HTR-8/SVneo (cell line): ENCODE measurements around the gene PLXNA4.

ENCODE experiments used
- DNase-seq: peaks from one replicate; pipeline ENCODE4 v3.0.0; 2011; ENCODE audit warnings: low spot score, mixed read lengths; ENCODE audit not compliant: insufficient read length
- FAIRE-seq: peaks from 2 replicates; lab custom pipeline; 2011; peaks lifted over from hg19 to GRCh38; lab: Jason Lieb, UNC

PLXNA4 gene

GRCh38 chr7:132206594-132206993, 369.7 kb downstream of the PLXNA4 start:
- no peak for DNase-seq
- FAIRE-seq = no peak

DNA sequence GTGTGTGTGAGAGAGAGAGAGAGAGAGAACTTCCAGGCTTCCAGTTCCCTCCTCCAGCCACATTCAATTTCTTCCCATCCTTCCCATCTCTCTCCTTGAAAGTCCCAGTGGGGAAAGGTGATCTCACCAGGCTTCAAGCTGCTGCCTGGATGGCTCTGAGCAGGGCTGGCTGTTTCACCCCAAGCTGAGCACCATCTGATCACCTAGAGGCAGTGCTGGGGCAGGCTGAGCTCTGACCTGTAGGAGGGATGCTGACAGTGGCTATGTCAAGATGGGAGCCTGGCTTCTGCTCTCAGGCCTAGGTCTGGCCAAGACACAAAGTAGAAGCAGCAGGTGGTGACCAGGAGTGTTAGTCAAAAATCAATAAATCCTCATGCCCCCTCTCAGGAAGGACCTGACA, 370.8 kb downstream of the PLXNA4 start:
- FAIRE-seq (no peak), DNase-seq (no peak)

- FAIRE-seq (no peak), DNase-seq (no peak)
Measured at GRCh38 chr7:132203021-132203420, 373.2 kb downstream of the PLXNA4 start.

GRCh38 chr7:132202541-132202940, 373.7 kb downstream of the PLXNA4 start:
- DNase-seq (no peak), FAIRE-seq (no peak)

DNA sequence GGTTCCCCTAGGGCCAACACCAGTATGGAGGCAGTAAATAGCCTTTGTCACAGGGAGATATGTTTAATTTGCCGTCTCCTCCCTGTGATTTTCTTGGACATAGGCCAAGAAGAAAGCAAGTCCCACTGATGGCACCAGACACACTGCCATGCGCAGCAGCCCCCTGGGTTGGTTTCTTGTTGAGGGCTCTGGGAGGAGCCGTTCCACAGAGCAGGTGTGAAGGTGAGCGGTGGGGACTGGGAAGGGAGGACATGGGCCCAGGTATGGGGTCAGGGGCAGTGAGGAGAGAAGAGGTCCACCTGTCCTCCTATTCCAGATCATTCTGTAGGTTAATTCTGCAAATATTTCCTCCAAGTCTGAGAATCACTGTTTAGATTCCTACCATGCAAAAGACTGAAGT, 376.1 kb downstream of the PLXNA4 start:
- FAIRE-seq (no peak), DNase-seq (no peak)

GRCh38 chr7:132199626-132200025, 376.6 kb downstream of the PLXNA4 start:
- no peak for FAIRE-seq
- DNase-seq = no peak

- DNase-seq (no peak), FAIRE-seq (no peak)
Measured at GRCh38 chr7:132197772-132198171, 378.5 kb downstream of the PLXNA4 start.

DNA sequence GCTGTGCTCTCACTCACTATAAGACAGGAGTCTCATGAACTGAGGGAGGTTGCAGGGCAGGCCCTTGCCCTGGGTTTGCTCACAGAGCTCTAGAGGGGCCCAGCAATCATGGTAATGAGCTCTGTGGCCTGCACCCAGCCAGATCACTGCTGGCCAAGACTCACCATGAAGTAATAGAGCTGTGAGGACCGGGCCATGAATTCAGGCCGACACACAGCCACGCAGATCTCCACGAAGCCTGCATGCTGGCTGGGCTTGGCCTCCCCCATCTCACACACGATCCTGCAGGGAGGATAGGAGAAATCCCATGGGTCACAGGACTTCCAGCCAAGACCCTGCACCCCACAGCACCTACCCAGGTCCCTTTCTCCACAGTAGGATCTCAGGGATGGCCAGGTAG, 382.4 kb downstream of the PLXNA4 start:
- FAIRE-seq (no peak), DNase-seq (no peak)

GRCh38 chr7:132192809-132193208, 383.5 kb downstream of the PLXNA4 start:
- FAIRE-seq (no peak), DNase-seq (no peak)

GRCh38 chr7:132191418-132191817, 384.9 kb downstream of the PLXNA4 start:
- FAIRE-seq = no peak

DNA sequence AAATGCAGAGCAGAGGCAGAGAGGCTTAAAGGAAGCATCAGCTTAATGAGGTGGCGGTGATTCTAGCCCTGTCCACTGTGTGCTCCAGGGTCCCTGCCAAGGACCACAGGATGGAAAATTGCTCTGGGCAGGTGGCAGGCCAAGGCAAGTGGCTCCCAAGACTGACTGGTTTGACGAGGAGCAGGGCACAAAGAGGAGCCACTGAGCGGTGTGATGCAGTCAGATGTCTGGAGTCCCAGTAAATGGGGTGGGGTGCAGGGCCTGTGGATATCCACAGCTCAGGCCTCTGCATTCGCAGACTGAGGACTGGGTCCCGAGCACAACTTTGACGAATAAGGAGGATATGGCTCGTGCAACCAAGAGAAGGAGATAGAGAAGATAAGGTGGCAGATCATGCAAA, 385.6 kb downstream of the PLXNA4 start:
- DNase-seq (no peak), FAIRE-seq (no peak)

More at GRCh38 chr7:132191418-132191817, 384.9 kb downstream of the PLXNA4 start:
- no peak for DNase-seq

- FAIRE-seq = no peak
- no peak for DNase-seq
Measured at GRCh38 chr7:132189881-132190280, 386.4 kb downstream of the PLXNA4 start.

- DNase-seq (no peak), FAIRE-seq (no peak)
Measured at GRCh38 chr7:132187869-132188789, 388.1 kb downstream of the PLXNA4 start.

- FAIRE-seq (no peak), DNase-seq (no peak)
Measured at GRCh38 chr7:132187391-132187790, 388.9 kb downstream of the PLXNA4 start.

DNA sequence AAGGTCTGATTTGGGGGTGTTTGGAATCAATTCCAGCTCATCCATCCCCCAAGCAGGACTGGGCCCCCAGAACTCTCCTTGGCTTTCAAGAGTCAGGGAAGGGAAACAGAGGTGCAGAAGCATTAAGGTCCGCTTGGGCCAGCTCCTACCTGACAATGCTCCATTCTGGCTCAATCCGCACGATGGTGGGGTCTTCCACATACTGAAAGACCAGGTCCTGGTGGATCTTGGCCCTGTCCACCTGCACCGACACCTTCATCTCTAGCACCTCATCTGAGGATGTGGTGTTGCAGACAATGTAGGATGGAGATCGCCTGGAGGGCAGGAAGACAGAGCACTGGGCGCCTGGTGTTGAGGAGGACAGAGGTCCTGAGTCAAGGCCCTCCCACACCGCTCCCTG, 391.1 kb downstream of the PLXNA4 start:
- DNase-seq (no peak), FAIRE-seq (no peak)

DNA sequence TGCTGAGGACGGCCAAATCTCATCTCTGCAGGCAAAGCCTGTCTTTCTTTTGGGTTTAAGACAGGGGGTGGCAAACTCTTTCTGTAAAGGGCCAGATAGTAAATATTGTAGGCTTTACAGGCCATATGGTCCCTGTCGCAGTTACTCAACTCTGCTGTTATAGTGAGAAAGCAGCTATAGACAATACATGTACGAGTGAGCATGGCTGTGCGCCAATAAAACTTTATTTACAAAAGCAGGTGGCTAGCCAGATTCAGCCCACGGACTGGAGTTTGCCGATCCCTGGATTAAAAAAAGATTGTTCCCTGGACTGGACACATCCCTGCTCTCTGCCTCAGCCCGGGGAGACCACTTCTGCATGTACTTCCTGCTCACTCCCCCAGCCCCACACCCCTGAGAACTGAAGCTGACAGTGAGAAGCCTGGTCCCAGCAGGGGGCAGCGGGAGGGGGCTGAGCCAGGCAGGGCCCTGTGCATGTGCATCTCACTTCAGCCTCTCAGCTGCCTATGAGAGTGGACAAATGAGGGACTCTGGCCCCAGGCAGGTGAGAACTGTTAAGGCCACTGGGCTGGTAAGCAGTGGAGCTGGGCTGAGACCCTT, 392.4 kb downstream of the PLXNA4 start:
- no peak for DNase-seq
- no peak for FAIRE-seq

DNA sequence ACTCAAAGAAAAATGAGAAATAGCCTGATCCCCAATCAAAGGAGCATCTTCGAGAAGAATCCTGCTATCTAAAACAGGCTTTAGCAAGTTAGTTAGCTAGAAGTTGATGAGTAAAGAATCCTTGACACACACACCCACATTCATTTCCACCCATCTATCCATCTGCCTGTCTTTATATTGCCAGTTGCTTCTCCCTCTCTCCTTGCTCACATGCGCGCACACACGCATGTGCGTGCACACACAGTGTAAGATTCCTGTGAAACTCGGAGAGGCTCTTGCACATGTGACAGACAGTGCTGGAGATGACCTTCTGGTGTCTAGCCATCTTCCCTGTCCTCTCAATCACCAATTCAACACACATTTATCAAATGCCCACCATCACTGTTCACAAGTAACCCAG, 393.3 kb downstream of the PLXNA4 start:
- no peak for FAIRE-seq
- no peak for DNase-seq

DNA sequence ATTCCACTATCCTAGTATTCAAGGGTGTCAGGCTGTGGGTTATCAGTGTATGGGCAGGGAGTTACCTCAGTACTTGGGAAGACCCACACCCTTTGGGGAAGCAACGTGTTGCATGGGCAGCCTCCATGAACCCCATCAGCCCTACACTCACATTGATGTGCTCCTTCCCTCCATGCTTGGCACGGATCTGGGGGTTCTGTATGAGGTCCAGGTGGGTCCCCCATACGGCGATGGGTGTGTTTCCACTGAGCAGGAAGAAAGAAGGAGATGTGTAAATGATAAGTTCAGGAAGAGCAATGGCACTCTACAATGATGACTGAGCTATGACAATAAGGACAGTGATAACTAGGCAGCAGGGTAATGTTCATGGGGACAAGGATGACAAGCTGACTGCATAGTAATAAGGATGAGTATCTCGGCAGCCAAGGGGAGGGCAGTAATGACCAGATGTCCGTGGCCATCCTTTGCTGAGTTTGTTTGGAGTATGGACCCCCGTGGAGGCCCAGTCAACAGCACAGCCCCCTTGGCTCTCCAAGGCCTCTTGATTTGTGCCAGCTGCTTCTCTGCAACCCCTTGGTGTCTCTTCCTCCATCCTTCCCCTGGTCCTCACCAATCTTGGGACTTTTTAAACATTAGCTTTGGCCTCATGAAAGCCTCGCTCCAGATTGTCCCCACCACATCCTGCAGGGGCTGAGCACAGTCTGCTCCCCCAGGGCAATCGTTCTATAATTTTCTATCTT, 394.2 kb downstream of the PLXNA4 start:
- FAIRE-seq = no peak

DNA sequence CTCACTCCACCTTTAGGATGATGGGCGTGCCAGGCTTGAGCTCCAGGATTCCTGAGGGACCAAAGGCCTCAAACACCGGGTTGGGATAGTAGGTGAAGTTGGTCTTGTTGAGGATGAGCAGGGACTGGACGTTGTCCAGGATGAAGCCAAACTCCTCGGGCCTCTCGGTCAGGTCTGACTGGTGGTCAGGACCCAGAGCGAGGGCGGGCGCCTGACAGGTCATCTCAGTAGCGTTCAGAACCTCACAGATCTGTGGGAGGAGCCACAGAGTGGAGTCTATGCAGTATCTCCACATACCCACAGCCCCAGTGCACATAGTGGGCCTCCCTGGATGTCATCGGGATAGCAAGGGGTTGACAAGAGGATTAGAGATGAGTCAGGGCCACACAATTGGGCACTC, 394.9 kb downstream of the PLXNA4 start:
- FAIRE-seq (no peak), DNase-seq (no peak)

More for the DNA sequence above, 394.2 kb downstream of the PLXNA4 start:
- no peak for DNase-seq

- no peak for FAIRE-seq
- no peak for DNase-seq
Measured at GRCh38 chr7:132180481-132180880, 395.8 kb downstream of the PLXNA4 start.

DNA sequence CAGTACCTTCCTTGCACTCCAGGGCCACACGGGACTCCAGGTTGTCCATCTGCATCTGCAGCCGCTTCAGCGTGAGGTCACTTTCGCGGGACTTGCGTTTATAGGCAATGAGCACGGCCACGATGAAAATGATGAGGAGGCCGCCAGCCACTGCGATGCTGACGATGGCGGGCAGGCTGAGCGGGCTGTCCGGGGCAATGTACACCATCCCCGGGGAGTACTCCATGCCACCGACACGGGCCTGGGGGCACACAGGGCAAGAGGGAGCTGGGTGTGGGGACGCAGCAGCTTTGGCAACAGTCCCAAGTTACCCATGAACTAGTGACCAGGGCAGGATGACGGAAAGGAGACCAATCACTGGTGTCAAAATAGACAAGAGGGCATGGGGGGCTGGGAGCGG, 396.6 kb downstream of the PLXNA4 start:
- DNase-seq (no peak), FAIRE-seq (no peak)
